SK-N-SH treated with all-trans-retinoic acid at 6 μM for 48 hours (cell line): ENCODE results near the gene UBLCP1.

Experiments
- ARNTL ChIP-seq: fragments of 450-650 bp; formaldehyde crosslinking; IDR thresholded peaks from 2 replicates; pipeline ENCODE4 v1.5.0; 2020; ENCODE audit warnings: low read depth, mild to moderate bottlenecking, moderate library complexity, borderline replicate concordance
- CSDC2 ChIP-seq: fragments of 250-450 bp; sonication (Bioruptor Pico); IDR thresholded peaks from 2 replicates; pipeline ENCODE4 v1.5.0; 2020; ENCODE audit warnings: mild to moderate bottlenecking, moderate library complexity
- ISL1 ChIP-seq: fragments of 250-450 bp; sonication (Bioruptor Pico); IDR thresholded peaks from 2 replicates; pipeline ENCODE4 v2.1.2; 2022; ENCODE audit warnings: mild to moderate bottlenecking, moderate library complexity
- PATZ1 ChIP-seq: fragments of 250-450 bp; sonication (Bioruptor Pico); IDR thresholded peaks from 2 replicates; pipeline ENCODE4 v1.8.0; 2020; ENCODE audit warnings: mild to moderate bottlenecking, moderate library complexity, borderline replicate concordance
- PPARA ChIP-seq: fragments of 250-450 bp; sonication (Bioruptor Pico); IDR thresholded peaks from 2 replicates; pipeline ENCODE4 v1.5.0; 2020; ENCODE audit warnings: mild to moderate bottlenecking, borderline replicate concordance
- TCF4 ChIP-seq: fragments of 250-450 bp; sonication (Bioruptor Pico); IDR thresholded peaks from 2 replicates; pipeline ENCODE4 v1.8.0; 2021; ENCODE audit warnings: mild to moderate bottlenecking, moderate library complexity, borderline replicate concordance
- ZFP3 ChIP-seq: fragments of 250-450 bp; sonication (Bioruptor Pico); IDR thresholded peaks from 2 replicates; pipeline ENCODE4 v1.5.0; 2020; ENCODE audit warnings: mild to moderate bottlenecking, moderate library complexity

GRCh38 chr5:159322180-159322579 is 59.1 kb downstream of the UBLCP1 start:
- TF ChIP-seq CSDC2 (CRISPR knock-in tag) (no peak), PATZ1 (CRISPR knock-in tag) (no peak), ARNTL (no peak), TCF4 (no peak), ISL1 (CRISPR knock-in tag) (no peak), ZFP3 (CRISPR knock-in tag) (no peak), PPARA (CRISPR knock-in tag) (no peak)
